ENCODE data around the gene NPDC1.

Gene NPDC1

GRCh38 chr9:137042751-137043727 is 2.9 kb downstream of the NPDC1 start:
- in situ Hi-C loops (cut with HindIII; ENCODE audit: low sequenced_read_pairs) = loop anchor here (25.0 kb wide), 1 partner anchor 231 kb away; the partner anchor contains the start of gene RABL6

DNA sequence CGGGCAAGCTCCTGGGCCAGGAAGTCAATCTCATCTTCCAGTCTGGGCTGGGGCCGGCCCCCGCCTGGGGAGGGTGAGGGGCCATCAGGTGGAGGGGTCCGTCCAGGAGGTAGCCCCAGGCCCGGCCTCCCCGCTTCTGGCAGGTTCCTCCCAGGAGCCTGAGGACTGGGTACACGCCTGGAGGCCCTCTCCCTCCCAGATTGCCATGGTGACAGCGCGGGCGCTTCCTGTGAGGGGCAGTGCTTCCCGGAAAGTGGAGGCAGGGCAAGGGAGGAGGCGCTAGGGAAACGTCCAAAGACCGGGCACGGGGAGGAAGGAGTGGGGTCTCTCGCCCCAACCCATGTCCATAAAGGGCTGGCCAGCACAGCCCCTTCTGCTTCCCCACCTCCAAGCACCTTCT is 4.9 kb downstream of the NPDC1 start:
- in situ Hi-C loops (cut with HindIII; ENCODE audit: low sequenced_read_pairs) = loop anchor here (25.0 kb wide), 1 partner anchor 229 kb away; the partner anchor contains the start of gene RABL6

DNA sequence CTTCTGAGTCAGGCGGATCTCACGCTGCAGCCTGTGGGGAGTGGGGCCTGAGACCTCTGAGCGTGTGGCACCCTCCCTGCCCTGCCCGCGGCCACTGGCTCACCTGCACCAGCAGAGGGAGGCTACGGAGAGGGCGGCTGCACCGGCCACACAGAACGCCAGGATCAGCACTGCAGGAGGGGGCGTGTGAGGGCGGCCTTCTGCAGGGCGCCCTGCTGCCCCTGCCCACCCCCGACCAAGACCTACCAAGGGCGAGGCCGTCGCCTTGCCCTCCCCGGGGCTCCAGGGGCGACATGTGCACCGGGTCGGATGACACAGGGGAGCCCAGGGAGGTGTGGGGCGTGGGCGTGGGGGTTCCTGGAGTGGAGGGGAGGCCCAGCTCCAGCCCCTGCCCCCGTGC is 5.4 kb downstream of the NPDC1 start:
- in situ Hi-C loops (cut with HindIII; ENCODE audit: low sequenced_read_pairs) = loop anchor here (25.0 kb wide), 1 partner anchor 228 kb away; the partner anchor contains the start of gene RABL6

GRCh38 chr9:137039611-137040366 is 6.2 kb downstream of the NPDC1 start:
- in situ Hi-C loops (cut with HindIII; ENCODE audit: low sequenced_read_pairs) = loop anchor here (25.0 kb wide), 1 partner anchor 227 kb away; the partner anchor contains the start of gene RABL6

- in situ Hi-C loops (cut with HindIII; ENCODE audit: low sequenced_read_pairs) = loop anchor here (25.0 kb wide), 1 partner anchor 227 kb away; the partner anchor contains the start of gene RABL6
Measured at GRCh38 chr9:137038916-137039315, 7.1 kb downstream of the NPDC1 start.

DNA sequence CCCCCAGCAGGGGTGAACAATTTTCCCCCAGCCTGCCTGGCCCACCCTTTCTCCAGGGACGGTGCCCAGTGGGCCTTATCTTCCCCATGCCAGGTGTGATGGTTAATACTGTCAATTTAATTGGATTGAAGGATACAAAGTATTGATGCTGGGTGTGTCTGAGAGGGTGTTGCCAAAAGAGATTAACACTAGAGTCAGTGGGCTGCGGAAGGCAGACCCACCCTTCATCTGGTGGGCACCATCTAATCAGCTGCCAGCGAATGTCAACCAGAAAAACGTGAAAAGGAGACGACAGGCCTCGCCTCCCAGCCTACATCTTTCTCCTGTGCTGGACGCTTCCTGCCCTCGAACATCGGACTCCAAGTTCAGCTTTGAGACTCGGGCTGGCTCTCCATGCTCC is 8.5 kb downstream of the NPDC1 start:
- in situ Hi-C loops (cut with HindIII; ENCODE audit: low sequenced_read_pairs) = loop anchor here (25.0 kb wide), 1 partner anchor 225 kb away; the partner anchor contains the start of gene RABL6

DNA sequence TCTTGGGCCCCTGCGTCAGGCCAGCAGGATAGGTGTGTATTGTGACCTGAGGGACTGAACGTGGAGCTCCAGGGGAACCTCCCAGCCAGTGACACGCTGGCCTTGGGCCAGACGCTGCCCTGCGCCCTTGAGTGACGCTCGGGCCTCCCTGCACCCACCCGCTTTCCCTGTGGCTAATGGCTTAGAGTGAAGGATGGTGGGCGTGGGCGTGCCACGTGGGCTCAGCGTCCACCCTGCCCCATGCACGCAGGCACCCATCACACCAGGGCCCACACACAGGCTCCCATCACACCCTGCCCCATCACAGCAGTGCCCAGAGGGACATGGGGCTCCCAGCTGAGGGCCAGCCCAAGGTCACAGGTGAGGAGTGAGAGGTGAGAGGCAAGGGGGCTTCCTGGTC is 8.9 kb downstream of the NPDC1 start:
- in situ Hi-C loops (cut with HindIII; ENCODE audit: low sequenced_read_pairs) = loop anchor here (25.0 kb wide), 1 partner anchor 225 kb away; the partner anchor contains the start of gene RABL6

DNA sequence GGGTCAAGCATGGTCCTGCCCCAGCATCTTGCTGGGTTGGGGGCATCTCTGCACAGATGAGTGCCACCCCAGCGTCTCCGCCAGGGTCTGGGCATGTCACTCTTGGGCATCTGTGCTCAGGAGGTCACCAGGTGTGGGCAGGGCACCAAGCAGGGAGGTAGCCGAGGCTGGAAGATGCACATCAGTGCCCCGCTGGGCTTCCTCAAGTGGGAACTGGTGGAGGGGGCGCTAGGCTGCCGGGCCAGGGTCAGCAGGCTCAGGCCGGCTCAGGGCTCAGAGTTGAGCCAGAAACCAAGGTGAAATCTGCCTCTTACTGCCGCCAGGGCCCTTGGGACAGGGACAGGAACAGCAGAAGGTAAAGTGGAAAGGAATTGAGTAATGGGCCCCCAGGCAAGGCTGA is 10.0 kb downstream of the NPDC1 start:
- in situ Hi-C loops (cut with HindIII; ENCODE audit: low sequenced_read_pairs) = loop anchor here (25.0 kb wide), 1 partner anchor 224 kb away; the partner anchor contains the start of gene RABL6

GRCh38 chr9:137035507-137035834 is 10.5 kb downstream of the NPDC1 start:
- in situ Hi-C loops (cut with HindIII; ENCODE audit: low sequenced_read_pairs) = loop anchor here (25.0 kb wide), 1 partner anchor 223 kb away; the partner anchor contains the start of gene RABL6

DNA sequence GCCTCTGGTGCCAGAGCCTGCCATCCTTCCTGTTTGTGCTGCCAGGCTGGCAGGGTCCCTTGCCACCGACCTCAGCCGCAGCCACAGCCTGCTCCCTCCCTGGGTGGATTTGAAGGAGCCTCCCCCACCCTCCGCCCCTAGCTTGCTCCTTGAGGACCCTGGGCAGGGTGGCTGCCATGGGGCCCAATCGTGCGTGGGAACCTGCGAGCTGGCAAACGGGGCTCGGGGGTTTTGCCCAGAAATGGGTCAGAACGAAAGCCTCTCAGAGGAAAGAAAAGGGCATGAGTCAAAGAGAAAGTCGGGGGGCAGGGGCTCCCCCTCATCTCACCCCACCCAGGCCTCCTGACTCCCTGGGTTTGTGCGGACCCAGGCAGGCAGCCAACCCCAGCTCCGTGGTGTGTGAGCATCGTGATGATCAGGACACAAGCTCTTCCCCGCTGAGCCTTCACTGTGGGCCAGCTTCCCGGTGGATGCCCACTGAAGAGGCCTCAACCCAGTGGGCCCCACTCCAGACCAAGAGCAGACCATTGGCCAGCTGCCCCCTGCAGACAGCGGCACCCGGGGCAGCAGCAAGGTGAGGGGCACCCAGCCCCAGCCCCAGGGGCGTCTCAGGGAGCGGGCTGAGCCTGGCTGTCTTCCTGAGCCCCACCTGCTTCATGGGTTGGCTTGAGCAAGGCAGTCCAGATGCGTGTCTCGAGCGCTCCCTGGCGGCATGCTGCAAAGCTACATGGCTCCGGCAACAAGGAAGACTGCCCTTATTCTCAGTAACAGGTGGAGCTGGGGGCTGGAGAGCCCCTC is 11.1 kb downstream of the NPDC1 start:
- in situ Hi-C loops (cut with HindIII; ENCODE audit: low sequenced_read_pairs) = loop anchor here (25.0 kb wide), 1 partner anchor 223 kb away; the partner anchor contains the start of gene RABL6

DNA sequence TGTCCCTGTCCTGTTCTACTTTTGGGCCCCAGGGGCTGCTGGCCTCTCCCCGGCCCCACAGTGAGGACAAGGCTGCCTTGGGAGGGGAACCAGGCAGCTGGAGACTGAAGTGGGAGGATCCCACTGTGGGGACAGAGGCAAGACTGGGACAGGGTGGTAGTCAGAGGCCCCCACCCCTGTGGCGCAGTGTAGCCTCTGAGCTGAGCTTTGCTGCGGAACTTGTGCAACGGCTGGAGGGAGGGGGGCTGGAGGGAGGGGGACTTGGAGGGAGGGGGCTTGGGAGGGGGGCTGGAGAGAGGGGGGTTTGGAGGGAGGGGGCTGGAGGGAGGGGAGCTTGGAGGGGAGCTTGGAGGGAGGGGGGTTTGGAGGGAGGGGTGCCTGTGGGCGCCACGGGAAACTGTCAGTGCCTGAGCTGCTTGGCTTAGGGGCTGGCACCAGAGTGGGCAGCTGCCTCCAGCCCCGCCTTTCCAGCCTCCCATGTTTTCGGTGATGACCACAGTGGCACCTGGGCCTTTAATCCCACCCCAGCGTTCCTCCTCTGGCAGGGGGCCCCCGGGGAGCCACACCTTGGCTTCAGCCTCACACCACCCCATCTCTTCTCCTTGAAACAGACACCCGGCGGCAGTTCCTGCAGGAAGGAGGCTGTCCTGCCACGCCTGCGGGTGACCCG is 11.8 kb downstream of the NPDC1 start:
- in situ Hi-C loops (cut with HindIII; ENCODE audit: low sequenced_read_pairs) = loop anchor here (25.0 kb wide), 1 partner anchor 222 kb away; the partner anchor contains the start of gene RABL6

GRCh38 chr9:137033481-137033880 is 12.5 kb downstream of the NPDC1 start:
- in situ Hi-C loops (cut with HindIII; ENCODE audit: low sequenced_read_pairs) = loop anchor here (25.0 kb wide), 1 partner anchor 221 kb away; the partner anchor contains the start of gene RABL6

- in situ Hi-C loops (cut with HindIII; ENCODE audit: low sequenced_read_pairs) = loop anchor here (25.0 kb wide), 1 partner anchor 221 kb away; the partner anchor contains the start of gene RABL6
Measured at GRCh38 chr9:137032858-137033257, 13.1 kb downstream of the NPDC1 start.

DNA sequence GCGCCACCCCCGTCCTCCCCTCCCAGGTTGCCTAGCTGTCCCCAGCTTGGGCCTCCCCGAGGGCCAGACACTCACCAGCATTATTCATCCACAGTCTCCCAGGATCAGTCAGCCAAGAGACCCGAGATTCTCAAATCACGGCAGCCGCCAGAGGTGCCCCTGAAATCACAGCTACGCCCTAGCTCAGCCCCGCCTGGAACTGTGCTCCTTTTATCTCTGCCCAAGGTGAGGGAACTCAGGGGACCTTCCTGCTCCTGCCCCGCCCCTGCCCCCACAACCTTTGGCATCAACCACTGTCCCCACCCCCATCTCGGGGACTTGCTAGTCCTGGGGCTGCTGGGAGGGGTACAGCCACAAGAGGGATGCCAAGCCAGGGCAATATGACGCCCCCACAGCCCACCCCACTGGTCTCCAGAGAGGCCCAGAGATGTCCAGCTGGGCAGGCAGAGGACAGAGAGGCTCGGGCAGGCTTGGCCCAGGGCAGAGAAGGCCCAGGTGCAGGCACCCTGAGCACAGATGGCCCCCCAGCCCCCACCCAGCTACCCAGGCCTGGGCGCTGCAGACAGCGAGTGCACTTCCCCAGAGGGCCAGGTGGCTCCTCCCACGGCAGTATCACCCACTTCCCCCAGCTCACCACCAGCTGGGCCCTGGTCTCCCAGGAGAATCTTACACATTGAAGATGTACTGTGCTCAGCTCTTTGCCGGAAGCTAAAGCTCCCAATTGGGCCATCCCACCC is 13.9 kb downstream of the NPDC1 start, which contains the start of gene FUT7:
TSS of gene FUT7 (minus strand) at position 185 of the 737 bp plus-strand sequence. CDS start at position 88, 97 bp downstream.
- in situ Hi-C loops (cut with HindIII; ENCODE audit: low sequenced_read_pairs) = loop anchor here (25.0 kb wide), 1 partner anchor 220 kb away; the partner anchor contains the start of gene RABL6

DNA sequence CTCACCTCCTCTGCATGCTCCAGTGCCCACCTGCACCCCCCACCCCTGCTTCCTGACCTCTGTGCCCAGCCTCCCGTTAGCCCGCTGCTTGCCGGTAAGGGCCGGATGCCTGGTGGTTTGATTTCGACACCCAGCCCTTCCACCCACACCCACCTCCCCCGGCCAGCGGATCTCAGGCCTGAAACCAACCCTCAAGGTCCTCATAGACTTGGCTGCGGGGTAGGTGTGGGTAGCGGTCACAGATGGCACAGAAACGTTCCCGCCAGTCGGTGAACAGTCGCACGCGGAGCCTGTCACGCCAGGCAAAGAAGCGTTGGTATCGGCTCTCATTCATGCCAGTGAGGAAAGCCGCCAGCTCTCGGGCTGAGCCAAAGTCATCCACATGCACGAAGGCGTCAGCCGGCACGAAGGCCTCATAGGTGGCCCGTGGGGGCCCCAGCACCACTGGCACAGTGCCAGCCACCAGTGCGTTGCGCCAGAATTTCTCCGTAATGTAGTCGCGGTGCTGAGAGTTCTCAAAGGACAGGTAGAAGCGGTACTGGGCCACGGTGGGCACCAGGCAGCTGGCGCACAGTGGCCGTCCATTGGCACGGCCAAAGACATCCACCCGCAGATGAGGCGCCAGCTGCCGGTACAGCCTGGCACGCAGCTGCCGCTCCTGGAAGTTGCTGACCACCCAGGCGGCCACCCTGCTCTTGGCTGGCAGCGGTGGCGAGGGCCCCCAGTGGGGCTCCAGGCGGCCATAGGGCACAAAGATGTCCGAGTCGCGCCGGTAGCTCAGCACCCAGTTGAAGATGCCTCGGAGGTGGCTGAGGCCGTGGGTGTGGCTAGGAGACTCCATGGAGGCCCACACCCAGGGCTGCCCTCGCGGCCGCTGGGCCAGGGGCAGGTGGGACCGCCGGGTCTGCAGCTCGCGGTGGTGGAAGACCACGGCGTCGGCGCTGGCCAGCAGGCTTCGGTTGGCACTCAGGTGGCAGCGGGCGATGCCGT is 15.1 kb downstream of the NPDC1 start:
- in situ Hi-C loops (cut with HindIII; ENCODE audit: low sequenced_read_pairs) = loop anchor here (25.0 kb wide), 1 partner anchor 219 kb away; the partner anchor contains the start of gene RABL6

DNA sequence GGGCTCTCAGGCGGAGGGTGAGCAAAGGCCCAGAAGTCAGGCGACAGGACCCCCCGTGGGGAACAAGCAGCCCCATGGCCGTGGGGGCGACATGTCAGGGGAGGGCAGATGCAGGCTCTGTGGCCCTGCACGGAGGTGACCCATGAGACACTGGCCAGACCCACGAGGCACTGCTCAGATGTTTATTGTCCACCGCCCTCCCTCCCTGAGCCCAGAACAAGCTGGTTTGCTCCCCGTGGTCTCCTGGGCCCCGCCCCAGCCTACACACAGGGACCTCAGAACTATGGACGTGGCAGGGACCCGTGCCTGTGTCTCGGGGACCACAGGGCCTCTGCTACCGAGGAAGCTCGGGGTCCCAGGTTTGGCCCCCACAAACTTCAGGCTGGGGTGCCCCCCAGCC is 16.0 kb downstream of the NPDC1 start:
- in situ Hi-C loops (cut with HindIII; ENCODE audit: low sequenced_read_pairs) = loop anchor here (25.0 kb wide), 1 partner anchor 218 kb away; the partner anchor contains the start of gene RABL6

Data from DLD1 (cell line).